ENCODE data around the gene PRSS35.

PRSS35 gene, protein sequence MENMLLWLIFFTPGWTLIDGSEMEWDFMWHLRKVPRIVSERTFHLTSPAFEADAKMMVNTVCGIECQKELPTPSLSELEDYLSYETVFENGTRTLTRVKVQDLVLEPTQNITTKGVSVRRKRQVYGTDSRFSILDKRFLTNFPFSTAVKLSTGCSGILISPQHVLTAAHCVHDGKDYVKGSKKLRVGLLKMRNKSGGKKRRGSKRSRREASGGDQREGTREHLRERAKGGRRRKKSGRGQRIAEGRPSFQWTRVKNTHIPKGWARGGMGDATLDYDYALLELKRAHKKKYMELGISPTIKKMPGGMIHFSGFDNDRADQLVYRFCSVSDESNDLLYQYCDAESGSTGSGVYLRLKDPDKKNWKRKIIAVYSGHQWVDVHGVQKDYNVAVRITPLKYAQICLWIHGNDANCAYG

DNA sequence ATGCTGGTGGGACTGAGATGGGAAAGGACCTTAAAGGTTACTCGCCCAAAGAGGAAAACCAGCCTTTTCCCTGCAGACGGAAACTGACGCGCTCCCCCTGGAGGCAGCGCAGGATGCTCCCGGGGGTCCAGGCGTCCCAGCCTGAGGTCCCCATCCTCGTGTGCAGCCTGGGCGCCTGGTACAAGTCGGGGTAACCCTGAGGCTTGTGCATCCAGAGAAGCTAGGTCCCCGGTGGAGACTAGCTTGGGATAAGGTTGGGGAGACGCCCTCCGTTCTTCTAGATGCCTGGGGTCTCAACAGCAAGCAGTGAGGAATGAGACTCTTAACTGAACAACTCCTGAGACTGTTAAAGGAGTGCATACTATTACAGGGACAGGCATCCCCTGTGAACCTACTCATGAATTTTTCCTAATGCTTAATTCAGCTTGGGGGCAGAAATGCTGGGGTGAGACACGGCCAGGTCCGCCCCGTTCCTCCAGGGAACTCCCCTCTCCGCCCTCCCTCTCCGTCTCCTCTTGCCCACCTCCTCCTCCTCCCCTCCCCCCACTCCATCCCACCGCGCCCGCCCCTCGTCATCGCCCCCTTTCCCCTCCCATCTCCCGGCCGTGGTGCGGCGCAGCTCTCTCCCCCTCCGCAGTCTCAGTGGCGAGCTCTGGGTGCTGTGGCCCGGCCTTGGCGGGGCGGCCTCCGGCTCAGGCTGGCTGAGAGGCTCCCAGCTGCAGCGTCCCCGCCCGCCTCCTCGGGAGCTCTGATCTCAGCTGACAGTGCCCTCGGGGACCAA lies at the start of gene PRSS35:
PRSS35 (plus strand) TSS at position 634 of the 781 bp plus-strand sequence. CDS start 10,908 bp downstream, outside the sequence.
- Histone ChIP-seq H3K27ac (ENCODE audit: low read length) (no peak within 1 kb of the TSS), H3K4me3 (ENCODE audit: low read depth in 1 of 2, low read length in 2 of 2) (peak within 1 kb of the TSS; percentile 65 to 71), H3K36me3 (ENCODE audit: control insufficient read depth in 1 of 2, insufficient read depth in 2 of 2, low read length in 2 of 2) (no peaks in the 10 kb centered on the region), H3K27me3 (ENCODE audit: low read depth, low read length) (no peaks in the 10 kb centered on the region), H3K9me3 (ENCODE audit: control insufficient read depth in 1 of 2, low read length in 2 of 2) (no peaks in the 10 kb centered on the region), H3K4me1 (ENCODE audit: control insufficient read depth in 1 of 2, insufficient read depth in 2 of 2, low read length in 2 of 2) (no peaks in the 10 kb centered on the region)

DNA sequence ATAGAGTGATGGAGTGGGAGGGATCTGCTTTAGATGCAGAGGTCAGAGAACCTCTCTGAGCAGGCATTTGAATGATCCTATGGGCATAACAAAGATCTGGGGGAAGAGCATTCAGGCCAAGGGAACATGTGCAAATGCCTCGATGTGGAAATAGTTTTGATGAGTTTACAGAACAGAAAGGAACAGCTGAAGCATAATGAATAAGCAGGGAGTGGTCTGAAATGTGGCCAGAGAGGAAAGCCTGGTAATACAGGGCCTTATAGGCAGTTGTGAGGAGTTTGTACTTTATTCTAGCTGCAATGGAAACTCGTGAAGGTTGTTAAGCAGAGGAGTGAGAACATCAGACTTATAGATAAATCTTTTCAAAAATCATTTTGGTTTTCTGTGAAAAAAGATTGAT lies 48.4 kb upstream of the PRSS35 start:
- no peaks in the 10 kb centered on the region for H3K9me3 ChIP-seq (ENCODE audit: control insufficient read depth in 1 of 2, low read length in 2 of 2)
- no peaks in the 10 kb centered on the region for H3K4me1 ChIP-seq (ENCODE audit: control insufficient read depth in 1 of 2, insufficient read depth in 2 of 2, low read length in 2 of 2)
- H3K4me3 ChIP-seq (ENCODE audit: low read depth in 1 of 2, low read length in 2 of 2): no peak overlapping the region
- no peaks in the 10 kb centered on the region for H3K27me3 ChIP-seq (ENCODE audit: low read depth, low read length)
- no peak overlapping the region for H3K27ac ChIP-seq (ENCODE audit: low read length)
- no peaks in the 10 kb centered on the region for H3K36me3 ChIP-seq (ENCODE audit: control insufficient read depth in 1 of 2, insufficient read depth in 2 of 2, low read length in 2 of 2)

DNA sequence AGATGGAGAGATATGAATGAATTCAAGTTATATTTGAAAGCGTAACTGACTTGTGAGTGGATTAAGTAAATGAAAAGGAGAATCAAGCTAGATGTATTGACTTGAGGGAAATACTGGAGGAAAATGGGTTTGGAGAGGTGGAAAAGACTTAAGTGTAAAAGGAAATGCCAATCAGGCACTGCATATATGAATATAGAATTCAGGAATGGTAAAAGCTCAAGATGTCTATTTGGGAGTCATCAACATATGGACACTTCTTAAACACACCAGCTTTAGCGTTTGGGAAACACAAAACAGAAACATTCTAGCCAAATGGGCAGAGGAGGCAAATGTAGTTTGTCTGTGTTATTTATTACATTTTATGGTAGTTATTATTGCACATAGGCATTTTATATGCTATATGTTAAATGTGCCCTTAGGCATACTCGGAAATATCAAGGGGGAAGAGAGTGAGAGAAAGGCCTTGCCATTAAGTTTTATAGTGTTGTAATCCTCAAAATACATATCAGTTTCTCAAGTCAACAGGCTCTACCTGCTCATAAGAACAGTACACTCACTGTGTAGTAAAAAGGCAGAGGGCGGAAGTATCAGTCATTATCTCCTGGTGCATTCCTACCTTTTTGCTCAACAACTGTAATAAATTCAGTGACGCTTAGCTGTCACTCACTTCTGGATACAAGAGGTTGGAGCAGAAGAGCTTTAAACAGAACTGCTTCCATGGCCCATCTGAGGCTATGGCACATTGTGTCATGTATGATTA lies 47.8 kb upstream of the PRSS35 start:
- H3K4me1 ChIP-seq (ENCODE audit: control insufficient read depth in 1 of 2, insufficient read depth in 2 of 2, low read length in 2 of 2): no peaks in the 10 kb centered on the region
- H3K27ac ChIP-seq (ENCODE audit: low read length): no peak overlapping the region
- H3K9me3 ChIP-seq (ENCODE audit: control insufficient read depth in 1 of 2, low read length in 2 of 2): no peaks in the 10 kb centered on the region
- no peaks in the 10 kb centered on the region for H3K27me3 ChIP-seq (ENCODE audit: low read depth, low read length)
- no peak overlapping the region for H3K4me3 ChIP-seq (ENCODE audit: low read depth in 1 of 2, low read length in 2 of 2)
- no peaks in the 10 kb centered on the region for H3K36me3 ChIP-seq (ENCODE audit: control insufficient read depth in 1 of 2, insufficient read depth in 2 of 2, low read length in 2 of 2)

DNA sequence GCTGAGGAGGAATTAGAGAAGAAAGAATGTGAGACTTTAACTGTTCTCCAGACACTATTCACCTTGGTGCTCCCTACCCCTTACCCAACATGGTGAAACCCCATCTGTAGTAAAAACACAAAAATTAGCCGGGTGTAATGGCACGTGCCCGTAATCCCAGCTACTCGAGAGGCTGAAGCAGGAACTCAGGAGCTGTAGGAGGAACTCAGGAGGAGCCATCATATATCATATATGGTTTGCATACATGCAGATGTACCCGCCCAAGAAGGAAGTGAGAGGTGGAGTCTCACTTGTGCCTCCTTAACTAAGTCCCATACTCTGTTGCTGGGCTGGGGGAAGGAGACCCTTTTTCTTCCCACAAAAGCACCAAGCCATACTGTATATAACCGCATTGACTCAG lies 46.0 kb upstream of the PRSS35 start:
- no peaks in the 10 kb centered on the region for H3K36me3 ChIP-seq (ENCODE audit: control insufficient read depth in 1 of 2, insufficient read depth in 2 of 2, low read length in 2 of 2)
- no peaks in the 10 kb centered on the region for H3K4me1 ChIP-seq (ENCODE audit: control insufficient read depth in 1 of 2, insufficient read depth in 2 of 2, low read length in 2 of 2)
- H3K27me3 ChIP-seq (ENCODE audit: low read depth, low read length): no peaks in the 10 kb centered on the region
- no peak overlapping the region for H3K27ac ChIP-seq (ENCODE audit: low read length)
- H3K9me3 ChIP-seq (ENCODE audit: control insufficient read depth in 1 of 2, low read length in 2 of 2): no peaks in the 10 kb centered on the region
- no peak overlapping the region for H3K4me3 ChIP-seq (ENCODE audit: low read depth in 1 of 2, low read length in 2 of 2)

DNA sequence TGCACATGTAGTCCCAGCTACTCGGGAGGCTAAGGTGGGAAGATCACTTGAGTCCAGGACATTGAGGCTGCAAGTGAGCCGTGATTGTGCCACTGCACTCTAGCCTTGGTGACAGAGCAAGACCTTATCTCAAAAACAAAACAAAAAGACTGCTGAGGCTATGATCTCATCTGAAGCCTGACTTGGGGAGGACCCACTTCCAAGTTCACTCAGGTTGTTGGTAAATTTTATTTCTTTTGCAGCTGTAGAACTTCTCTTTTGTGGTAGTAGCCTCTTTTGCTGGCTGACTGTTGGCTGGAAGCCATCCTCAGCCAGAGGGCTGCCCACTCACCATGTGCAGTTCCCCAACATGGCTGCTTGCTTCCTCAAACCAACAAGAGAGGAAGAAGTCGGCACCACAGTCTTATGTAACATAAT lies 44.7 kb upstream of the PRSS35 start:
- no peaks in the 10 kb centered on the region for H3K36me3 ChIP-seq (ENCODE audit: control insufficient read depth in 1 of 2, insufficient read depth in 2 of 2, low read length in 2 of 2)
- no peak overlapping the region for H3K4me3 ChIP-seq (ENCODE audit: low read depth in 1 of 2, low read length in 2 of 2)
- H3K4me1 ChIP-seq (ENCODE audit: control insufficient read depth in 1 of 2, insufficient read depth in 2 of 2, low read length in 2 of 2): no peaks in the 10 kb centered on the region
- H3K9me3 ChIP-seq (ENCODE audit: control insufficient read depth in 1 of 2, low read length in 2 of 2): no peaks in the 10 kb centered on the region
- no peak overlapping the region for H3K27ac ChIP-seq (ENCODE audit: low read length)
- H3K27me3 ChIP-seq (ENCODE audit: low read depth, low read length): no peaks in the 10 kb centered on the region

DNA sequence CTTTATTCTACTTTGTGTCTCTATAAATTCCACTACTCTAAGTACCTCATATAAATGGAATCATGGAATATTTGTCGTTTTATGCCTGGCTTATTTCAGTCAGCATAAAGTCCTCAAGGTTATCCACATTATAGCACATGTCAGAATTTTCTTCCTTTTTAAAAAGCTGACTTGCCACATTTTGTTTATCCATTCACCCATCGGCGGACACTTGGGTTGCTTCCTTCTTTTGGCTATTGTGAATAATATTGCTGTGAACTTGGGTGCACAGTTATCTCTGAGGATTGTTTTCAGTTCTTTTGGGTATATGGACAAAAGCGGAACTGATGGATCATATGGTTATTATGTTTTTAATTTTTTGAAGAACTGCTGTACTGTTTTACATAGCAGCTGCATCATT lies 42.3 kb upstream of the PRSS35 start:
- Histone ChIP-seq H3K4me1 (ENCODE audit: control insufficient read depth in 1 of 2, insufficient read depth in 2 of 2, low read length in 2 of 2) (no peaks in the 10 kb centered on the region), H3K27ac (ENCODE audit: low read length) (no peak overlapping the region), H3K27me3 (ENCODE audit: low read depth, low read length) (no peaks in the 10 kb centered on the region), H3K36me3 (ENCODE audit: control insufficient read depth in 1 of 2, insufficient read depth in 2 of 2, low read length in 2 of 2) (no peaks in the 10 kb centered on the region), H3K4me3 (ENCODE audit: low read depth in 1 of 2, low read length in 2 of 2) (no peak overlapping the region), H3K9me3 (ENCODE audit: control insufficient read depth in 1 of 2, low read length in 2 of 2) (no peaks in the 10 kb centered on the region)

DNA sequence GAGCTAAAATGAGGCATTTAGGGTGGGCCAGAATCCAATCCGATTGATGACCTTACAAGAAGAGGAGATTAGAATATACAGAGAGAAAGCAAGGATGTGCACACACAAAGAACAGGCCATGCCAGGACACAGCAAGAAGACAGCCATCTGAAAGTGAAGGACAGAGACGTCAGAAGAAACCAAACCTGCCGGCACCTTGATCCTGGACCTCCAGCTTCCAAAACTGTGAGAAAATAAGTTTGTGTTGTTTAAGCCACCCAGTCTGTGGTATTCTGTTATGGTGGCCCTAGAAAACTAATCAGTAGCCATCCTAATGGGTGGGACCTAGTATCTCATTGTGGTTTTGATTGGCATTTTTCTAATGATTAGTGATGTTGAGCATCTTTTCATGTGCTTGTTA lies 41.7 kb upstream of the PRSS35 start:
- Histone ChIP-seq H3K27ac (ENCODE audit: low read length) (no peak overlapping the region), H3K36me3 (ENCODE audit: control insufficient read depth in 1 of 2, insufficient read depth in 2 of 2, low read length in 2 of 2) (no peaks in the 10 kb centered on the region), H3K4me3 (ENCODE audit: low read depth in 1 of 2, low read length in 2 of 2) (no peak overlapping the region), H3K27me3 (ENCODE audit: low read depth, low read length) (no peaks in the 10 kb centered on the region), H3K4me1 (ENCODE audit: control insufficient read depth in 1 of 2, insufficient read depth in 2 of 2, low read length in 2 of 2) (no peaks in the 10 kb centered on the region), H3K9me3 (ENCODE audit: control insufficient read depth in 1 of 2, low read length in 2 of 2) (no peaks in the 10 kb centered on the region)

DNA sequence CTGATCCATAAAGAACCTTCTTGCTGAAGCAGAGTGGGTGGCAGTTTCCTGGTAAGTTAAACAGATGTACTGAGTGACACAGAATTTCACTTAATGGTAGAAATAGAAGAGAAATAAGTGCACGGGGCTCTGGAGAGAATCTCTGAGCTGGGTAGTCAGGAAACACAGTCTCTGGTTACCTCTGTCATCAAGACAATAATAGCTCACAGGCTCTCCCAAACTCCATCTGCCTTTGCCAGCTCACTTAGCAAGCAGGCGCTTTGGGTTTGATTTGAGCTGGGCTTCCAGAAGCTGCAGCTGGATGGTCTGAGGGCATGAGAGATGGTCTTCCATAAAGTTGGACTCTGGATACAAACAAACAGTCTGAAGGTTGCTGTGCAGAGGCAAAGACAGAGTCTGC lies 39.6 kb upstream of the PRSS35 start:
- Histone ChIP-seq H3K4me1 (ENCODE audit: control insufficient read depth in 1 of 2, insufficient read depth in 2 of 2, low read length in 2 of 2) (no peaks in the 10 kb centered on the region), H3K27ac (ENCODE audit: low read length) (no peak overlapping the region), H3K27me3 (ENCODE audit: low read depth, low read length) (no peaks in the 10 kb centered on the region), H3K36me3 (ENCODE audit: control insufficient read depth in 1 of 2, insufficient read depth in 2 of 2, low read length in 2 of 2) (no peaks in the 10 kb centered on the region), H3K9me3 (ENCODE audit: control insufficient read depth in 1 of 2, low read length in 2 of 2) (no peaks in the 10 kb centered on the region), H3K4me3 (ENCODE audit: low read depth in 1 of 2, low read length in 2 of 2) (no peak overlapping the region)

DNA sequence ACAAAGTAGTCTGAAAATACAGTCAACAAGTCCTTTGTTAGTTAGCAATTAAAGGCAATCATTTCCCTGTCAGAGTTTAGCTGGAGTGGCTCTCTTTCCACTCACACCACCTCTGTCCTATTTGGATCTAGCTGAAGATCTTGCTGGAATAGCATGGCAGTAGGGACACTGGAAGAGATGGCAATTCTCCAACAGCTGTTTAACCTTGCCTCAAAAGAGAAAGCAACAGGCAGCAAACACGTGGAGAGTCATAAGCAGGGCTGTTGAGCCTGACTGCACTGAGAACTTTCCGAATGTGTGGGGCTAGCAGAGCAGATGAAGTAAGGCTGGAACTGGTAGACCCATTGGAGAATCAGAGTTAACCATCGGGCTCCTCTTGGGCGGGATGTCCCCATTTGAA lies 38.0 kb upstream of the PRSS35 start:
- Histone ChIP-seq H3K36me3 (ENCODE audit: control insufficient read depth in 1 of 2, insufficient read depth in 2 of 2, low read length in 2 of 2) (no peaks in the 10 kb centered on the region), H3K4me3 (ENCODE audit: low read depth in 1 of 2, low read length in 2 of 2) (no peak overlapping the region), H3K27me3 (ENCODE audit: low read depth, low read length) (no peaks in the 10 kb centered on the region), H3K9me3 (ENCODE audit: control insufficient read depth in 1 of 2, low read length in 2 of 2) (no peaks in the 10 kb centered on the region), H3K27ac (ENCODE audit: low read length) (no peak overlapping the region), H3K4me1 (ENCODE audit: control insufficient read depth in 1 of 2, insufficient read depth in 2 of 2, low read length in 2 of 2) (no peaks in the 10 kb centered on the region)

DNA sequence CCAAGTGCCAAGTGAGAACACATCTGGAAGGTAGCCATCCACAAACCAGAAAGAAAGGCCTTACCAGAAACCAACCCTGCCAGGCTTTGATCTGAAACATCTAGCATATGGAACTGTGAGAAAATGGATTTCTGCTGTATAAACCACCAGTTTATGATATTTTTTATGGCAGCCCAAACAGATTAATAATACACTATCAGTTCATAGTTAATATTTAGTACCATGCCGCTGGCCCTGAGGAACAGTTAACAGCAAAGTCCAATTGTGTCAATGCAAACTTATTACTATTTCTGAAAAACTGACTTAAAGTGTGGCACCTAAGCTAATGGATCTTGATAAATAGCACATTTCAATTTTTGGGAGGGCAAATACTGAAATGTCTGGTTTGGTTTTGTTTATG lies 35.4 kb upstream of the PRSS35 start:
- Histone ChIP-seq H3K9me3 (ENCODE audit: control insufficient read depth in 1 of 2, low read length in 2 of 2) (no peaks in the 10 kb centered on the region), H3K36me3 (ENCODE audit: control insufficient read depth in 1 of 2, insufficient read depth in 2 of 2, low read length in 2 of 2) (no peaks in the 10 kb centered on the region)

DNA sequence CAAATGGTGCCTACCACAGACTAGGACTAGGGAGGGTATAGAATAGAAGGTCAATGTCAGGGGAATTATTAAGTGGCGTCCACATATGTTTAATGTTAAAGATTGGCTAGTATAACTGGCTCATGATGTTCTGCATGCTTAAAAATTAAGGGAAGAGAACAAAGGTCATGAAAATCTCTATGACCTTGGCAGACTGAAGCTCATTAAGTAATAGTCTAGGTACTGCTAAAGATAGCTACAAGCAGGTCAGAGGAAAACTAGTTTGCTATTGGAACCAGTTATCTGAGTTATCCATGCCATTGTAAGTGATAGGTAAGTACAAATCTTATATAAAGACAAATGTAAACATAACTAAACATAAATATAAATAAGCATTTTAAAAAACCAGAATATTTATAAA lies 32.9 kb upstream of the PRSS35 start:
- H3K27me3 ChIP-seq (ENCODE audit: low read depth, low read length): no peaks in the 10 kb centered on the region
- no peak overlapping the region for H3K4me3 ChIP-seq (ENCODE audit: low read depth in 1 of 2, low read length in 2 of 2)
- no peaks in the 10 kb centered on the region for H3K36me3 ChIP-seq (ENCODE audit: control insufficient read depth in 1 of 2, insufficient read depth in 2 of 2, low read length in 2 of 2)
- H3K4me1 ChIP-seq (ENCODE audit: control insufficient read depth in 1 of 2, insufficient read depth in 2 of 2, low read length in 2 of 2): no peaks in the 10 kb centered on the region
- no peaks in the 10 kb centered on the region for H3K9me3 ChIP-seq (ENCODE audit: control insufficient read depth in 1 of 2, low read length in 2 of 2)
- no peak overlapping the region for H3K27ac ChIP-seq (ENCODE audit: low read length)

More for the DNA sequence above, 35.4 kb upstream of the PRSS35 start:
- Histone ChIP-seq H3K4me1 (ENCODE audit: control insufficient read depth in 1 of 2, insufficient read depth in 2 of 2, low read length in 2 of 2) (no peaks in the 10 kb centered on the region), H3K4me3 (ENCODE audit: low read depth in 1 of 2, low read length in 2 of 2) (no peak overlapping the region), H3K27me3 (ENCODE audit: low read depth, low read length) (no peaks in the 10 kb centered on the region), H3K27ac (ENCODE audit: low read length) (no peak overlapping the region)
